GM18505 (cell line): Measurements from ENCODE around the gene EVL.

Experiments
- ATAC-seq: cut with Tn5 transposase; IDR thresholded peaks from one replicate; pipeline ENCODE4 v1.9.1; 2021; ENCODE audit not compliant: unreplicated experiment
- POLR2A ChIP-seq: IDR thresholded peaks from 4 replicates; pipeline ENCODE4 v1.6.1; 2011; ENCODE audit warnings: borderline replicate concordance; ENCODE audit not compliant: insufficient read depth, insufficient read length; ENCODE audit errors: extremely low read depth

The EVL gene

DNA sequence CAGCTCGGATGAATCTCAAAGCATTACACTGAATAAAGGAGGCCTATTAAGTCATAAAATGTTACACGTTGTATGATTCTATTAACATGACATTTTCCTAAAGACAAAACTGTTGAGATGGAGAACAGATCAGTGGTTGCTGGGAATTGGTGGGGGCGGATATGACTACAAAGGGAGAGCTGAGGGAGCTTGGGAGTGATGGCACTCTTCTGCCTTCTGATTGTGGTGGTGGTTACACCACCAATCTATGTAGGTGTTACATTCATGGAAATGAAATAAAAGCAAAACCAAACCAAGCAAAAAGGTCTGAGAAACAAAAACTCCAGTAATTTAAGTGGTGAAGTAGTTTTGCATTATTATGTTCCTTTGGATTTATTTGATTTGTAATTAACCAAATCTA is 16.4 kb upstream of the EVL start:
- no peak for TF ChIP-seq POLR2A
- ATAC-seq, result no peak

DNA sequence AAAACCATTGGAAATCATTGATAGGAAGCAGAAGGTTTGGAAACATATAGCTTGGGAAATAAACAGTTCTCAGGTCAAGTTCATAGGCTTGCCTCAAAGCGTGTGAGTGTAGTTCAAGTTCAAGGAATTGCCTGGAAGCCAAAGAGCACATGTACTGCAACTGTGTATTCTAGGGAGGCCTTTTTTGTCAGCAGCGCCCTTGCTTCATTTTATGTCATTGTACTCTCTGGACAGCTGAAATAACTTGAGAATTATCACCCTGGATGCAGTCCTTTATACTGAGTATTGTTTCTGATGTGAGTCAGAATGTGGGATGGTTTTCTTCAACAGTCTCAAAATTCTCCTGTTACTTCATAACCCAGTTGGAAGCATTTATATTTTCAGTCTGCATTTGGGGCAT is 16.0 kb upstream of the EVL start:
- ATAC-seq, result no peak
- no peak for TF ChIP-seq POLR2A

DNA sequence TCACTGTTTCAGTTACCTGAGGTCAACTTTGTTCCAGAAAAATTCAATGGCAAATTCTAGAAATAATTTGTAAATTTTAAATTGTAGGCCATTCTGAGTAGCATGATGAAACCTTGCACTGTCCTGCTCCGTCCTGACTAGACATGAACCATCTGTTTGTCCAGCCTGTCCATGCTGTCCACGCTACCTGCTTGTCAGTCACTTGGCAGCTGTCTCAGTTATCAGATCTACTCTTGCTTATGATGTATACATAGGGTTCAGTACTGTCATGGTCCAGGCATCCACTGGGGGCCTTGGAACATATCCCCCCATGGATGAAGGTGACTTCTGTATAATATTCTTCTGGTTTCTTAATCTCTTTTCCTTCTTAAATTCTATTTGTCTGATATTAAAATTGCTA is 14.1 kb upstream of the EVL start:
- ATAC-seq, result no peak
- TF ChIP-seq POLR2A, result no peak

DNA sequence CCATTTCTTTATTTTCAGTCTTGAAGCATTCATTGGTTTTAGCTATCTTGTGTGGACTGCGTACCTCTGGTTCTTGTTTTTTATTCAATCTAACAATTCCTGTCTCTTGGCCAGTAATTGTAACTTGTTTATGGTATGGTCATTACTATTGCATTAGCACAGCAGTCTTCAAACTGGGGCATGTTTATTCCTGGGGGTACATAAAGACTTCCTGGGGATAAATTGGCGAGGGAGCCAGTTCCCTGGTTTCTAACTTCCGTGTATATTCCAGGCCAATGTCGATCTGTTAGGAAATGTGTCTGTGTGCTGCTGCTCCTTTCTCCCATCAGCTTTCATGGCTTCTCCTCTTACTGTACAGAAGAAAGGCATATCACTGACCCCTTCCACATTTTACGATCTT is 13.7 kb upstream of the EVL start:
- no peak for ATAC-seq
- TF ChIP-seq POLR2A, result no peak

DNA sequence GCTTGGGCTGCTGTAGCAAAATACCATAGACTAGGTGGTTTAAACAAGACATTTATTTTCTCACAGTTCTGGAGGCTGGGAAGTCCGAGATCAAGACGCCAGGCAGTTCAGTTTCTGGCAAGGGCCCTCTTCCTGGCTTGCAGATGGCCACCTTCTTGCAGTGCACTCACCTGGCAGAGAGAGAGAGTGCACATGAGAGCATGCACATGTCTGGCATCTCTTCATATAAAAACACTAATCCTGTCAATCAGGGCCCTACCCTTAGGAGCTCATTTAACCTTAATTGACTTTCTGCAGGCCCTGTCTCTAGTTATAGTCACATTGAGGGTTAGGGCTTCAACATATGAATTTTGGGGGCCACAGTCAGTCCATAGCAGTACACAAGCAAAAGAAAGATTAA is 12.4 kb upstream of the EVL start:
- ATAC-seq, result no peak
- TF ChIP-seq POLR2A, result no peak

DNA sequence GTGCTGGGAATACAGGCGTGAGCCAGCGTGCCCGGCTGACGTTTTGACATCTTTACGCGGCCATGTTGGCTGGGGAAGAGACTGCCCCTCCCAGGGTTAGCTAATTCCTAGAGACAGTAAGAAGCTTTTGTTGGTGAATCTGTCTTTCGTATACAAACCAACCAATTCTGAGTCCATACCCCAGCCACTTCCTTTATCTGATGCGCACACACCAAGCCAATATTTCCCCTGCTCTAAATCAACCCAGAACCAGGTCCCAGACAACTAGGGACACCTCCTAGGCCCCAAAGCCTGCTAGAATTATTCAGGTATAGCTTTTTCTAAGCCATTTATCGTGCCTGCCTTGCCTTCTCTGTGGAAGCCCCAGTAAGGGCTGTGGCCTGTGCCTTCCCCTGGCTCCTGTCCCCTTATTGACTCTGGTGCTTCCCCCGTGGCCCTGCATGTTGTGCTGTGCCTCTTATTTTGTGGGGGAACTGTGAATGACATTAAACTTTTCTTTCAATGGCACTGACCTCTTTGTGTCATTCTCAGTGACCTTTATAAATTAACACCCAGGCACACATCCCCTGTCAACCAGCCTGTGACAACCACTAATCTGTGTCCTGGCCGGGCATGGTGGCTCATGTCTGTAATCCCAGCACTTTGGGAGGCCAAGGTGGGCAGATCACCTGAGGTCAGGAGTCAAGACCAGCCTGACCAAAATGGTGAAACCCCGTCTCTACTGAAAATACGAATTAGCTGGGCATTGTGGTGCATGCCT is 10.7 kb upstream of the EVL start:
- no peak for ATAC-seq
- no peak for TF ChIP-seq POLR2A

DNA sequence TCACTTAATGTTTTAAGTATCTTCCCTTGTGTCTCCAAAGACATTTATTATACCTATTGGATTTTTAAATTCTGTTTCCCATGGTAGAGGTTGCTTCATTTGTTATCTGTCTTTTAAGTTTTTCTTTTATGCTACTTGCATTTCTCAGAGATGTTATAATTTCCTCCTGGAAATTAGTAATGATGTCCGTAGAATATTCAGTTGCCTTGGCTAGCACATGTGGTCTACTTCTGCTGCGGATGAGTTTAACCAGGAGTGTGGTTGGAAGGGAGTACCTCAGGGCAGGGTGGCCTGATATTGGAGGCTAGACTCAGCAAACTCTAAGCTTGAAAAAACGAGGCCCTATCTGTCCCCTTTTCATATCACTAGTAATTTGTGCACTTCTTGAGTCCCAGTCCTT is 8.8 kb upstream of the EVL start:
- no peak for ATAC-seq
- TF ChIP-seq POLR2A, result no peak

DNA sequence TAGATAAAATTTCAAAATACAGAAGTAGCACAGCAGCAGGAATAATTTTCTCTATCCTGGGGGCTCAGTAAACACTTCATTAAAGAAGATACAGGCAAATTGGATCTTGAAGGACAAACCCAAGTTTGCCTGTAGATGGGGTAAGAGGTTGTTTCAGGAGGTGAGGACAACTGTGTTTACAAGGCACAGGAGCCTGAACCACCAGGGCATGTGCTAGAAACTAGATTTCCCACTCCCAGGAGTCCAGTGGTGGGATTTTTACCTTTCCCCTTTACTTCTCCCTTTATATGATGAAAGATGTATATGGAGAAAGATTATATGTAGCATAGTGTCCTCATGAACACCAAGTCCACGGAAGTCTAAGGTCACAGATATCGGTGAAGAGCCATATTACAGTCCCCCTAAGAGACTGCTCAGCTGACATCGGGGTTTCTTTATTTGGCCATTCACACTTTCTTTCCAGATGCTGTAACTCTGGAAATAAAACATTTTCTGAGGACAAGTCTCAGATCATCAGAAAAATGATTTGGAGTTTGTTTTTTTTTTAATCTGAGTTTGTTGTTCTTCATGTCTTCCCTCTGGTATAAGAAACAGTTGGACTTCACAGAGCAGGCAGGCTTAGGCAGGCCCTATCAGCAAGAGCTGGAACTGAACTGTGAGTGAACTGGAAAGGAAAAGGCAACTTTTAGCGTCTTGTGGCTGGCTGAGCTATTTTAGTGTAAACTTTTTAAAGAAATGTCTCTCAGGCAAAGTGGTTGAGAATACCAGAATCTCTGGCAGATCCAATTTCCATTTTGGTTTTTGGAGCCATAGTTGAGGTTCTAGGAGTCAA is 8.0 kb upstream of the EVL start:
- no peak for ATAC-seq
- no peak for TF ChIP-seq POLR2A

DNA sequence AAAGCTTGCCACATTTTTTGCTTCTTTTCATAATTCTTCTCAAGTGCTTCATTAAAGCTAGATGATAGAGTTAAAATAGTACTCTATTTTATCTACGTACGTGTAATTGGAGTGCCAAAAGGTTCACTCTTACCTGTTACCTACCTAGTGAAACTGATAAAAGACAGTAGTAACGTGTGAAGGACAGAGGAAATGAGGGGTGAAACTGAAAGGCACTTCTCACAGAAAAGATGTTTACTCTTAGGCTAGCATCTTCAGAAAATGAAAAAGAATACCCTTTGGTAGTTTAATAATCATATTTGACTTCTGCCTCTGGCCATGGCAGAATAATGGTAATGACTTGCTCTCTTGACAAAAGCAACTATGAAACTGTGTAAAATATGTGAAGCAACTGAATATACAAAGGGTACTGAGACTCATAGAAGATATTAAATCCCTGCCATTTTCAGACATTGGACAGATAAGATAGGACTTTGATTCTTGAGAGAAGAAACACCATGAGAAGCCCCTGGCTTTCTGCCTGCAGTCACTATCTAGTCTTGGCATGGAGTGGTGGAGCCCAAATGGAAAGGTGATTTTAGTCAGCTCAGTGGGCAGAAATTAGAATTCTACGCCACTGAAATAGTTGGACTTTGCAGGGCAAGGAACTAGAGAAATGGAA is 6.3 kb upstream of the EVL start:
- TF ChIP-seq POLR2A, result no peak
- ATAC-seq, result peak; percentile 56

DNA sequence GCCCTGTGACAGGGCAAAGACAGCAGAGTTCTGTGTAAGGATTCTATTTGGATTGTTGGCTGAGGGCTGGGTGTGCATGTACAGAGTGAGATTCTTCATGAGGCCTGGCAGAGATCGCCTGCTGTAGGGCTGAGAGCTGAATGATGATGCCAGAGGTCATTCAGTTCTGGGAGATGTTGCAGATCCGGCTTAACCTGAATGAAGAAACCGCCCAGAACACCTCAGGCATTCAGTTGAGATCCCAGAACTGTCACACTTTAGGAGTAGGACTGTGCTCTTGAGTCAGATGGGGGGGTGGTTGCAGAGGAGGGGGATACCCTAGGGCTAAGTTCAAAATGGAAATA is 5.8 kb upstream of the EVL start:
- ATAC-seq, result no peak
- TF ChIP-seq POLR2A, result no peak

DNA sequence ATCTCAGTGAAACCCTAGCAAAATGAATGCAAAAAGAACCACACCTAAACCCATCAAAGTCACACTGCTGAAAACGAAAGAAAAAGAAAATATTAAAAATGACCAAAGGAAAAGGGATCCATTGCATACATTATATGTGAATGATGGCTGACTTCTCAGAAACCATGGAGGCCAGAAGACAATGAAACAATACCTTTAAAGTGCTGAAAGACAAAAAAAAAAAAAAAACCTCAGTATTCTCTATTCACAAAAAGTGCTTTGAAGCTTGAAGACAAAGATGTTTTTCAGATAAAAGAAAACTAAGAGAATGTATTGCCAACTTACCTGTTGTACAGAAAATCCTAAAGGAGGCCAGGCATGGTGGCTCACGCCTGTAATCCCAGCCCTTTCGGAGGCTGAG is 4.5 kb upstream of the EVL start:
- no peak for ATAC-seq
- no peak for TF ChIP-seq POLR2A

DNA sequence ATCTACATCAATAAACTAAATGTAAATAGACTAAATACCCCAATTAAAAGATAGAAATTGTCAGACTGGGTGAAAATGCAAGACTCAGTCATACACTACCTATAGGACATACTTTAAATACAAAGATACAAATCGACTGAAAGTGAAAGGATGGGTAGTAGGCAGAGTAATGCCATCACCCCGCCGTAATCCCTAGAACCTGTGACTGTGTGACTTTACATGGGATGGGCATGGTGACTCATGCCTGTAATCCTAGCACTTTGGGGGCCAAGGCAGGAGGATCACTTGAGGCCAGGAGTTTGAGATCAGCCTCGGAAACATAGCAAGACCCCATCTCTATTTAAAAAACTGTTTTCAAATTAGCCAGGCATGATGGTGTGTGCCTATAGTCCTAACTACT is 2.6 kb upstream of the EVL start:
- no peak for TF ChIP-seq POLR2A
- ATAC-seq, result no peak

DNA sequence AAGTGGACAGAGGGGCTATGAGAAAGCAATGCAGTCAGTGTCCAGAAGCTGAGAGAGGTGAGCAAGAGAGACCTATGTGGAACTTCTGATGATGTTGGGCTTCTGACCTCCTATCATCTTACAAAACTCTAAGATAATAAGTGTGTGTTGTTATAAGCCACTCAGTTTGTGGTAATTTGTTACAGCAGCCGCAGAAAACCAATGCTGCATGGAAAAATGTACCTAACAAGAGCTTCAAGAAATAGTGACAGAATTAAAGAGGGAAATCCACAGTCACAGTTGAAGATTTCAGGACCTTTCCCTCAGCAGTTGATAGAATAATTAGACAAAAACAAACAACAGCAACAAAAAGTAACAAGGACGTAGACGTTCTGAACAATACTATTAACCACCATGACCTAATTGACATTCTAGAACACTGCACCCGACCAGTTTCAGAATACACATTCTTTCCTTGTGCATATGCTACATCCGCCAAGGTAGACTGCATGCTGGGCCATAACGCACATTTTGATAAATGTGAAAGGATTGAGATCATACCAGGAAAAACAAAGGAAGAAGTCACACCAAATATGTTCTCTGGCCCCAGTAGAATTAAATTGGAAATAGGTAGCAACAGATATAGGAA is 1.8 kb upstream of the EVL start:
- no peak for ATAC-seq
- TF ChIP-seq POLR2A, result no peak

DNA sequence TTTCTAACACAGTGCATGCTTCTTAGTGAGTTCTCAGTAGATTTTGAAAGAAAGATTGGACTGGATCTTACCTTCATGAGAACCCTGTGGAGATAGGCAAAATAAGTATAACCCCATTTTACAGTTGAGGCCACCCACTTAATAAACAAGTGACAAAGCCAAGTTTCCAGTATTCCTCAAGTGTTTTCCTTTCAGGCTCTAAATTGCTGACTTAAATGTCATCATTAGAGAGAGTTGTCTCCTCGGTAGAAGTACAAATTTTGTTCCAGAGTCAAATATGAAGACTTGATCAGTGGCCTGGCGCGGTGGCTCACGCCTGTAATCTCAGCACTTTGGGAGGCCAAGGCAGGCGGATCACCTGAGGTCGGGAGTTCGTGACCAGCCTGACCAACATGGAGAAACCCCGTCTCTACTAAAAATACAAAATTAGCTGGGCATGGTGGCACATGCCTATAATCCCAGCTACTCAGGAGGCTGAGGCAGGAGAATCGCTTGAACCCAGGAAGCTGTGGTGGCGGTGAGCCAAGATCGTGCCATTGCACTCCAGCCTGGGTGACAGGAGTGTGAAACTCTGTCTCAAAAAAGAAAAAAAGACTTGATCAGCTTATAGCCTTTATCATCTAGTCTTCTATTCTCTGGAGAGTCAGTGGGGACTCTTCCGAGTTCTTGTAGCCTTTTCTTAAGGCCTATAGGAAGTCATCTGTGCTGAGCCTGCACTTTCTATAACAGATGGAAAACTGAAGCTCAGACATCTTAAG is 708 bp upstream of the EVL start:
- ATAC-seq, result peak; percentile 1
